HEK293 (cell line): ENCODE results near the gene TTC9C.
A peak's percentile ranks its signal among the peaks of the same experiment; 100 is the strongest.

ENCODE experiments used
- KLF10 ChIP-seq: fragments of 450-650 bp; IDR thresholded peaks from 2 replicates; pipeline ENCODE4 v1.5.1; 2018; ENCODE audit warnings: missing biosample characterization, mild to moderate bottlenecking, missing genetic modification characterization
- KLF16 ChIP-seq: fragments of 450-650 bp; formaldehyde crosslinking; IDR thresholded peaks from 2 replicates; pipeline ENCODE4 v1.5.1; 2017; ENCODE audit warnings: missing biosample characterization, missing genetic modification characterization
- TRIM28 ChIP-seq: IDR thresholded peaks from 2 replicates; pipeline ENCODE4 v1.6.1; 2011; ENCODE audit warnings: low read length, control low read depth, borderline replicate concordance
- ZBTB17 ChIP-seq: fragments of 450-650 bp; formaldehyde crosslinking; IDR thresholded peaks from 2 replicates; pipeline ENCODE4 v1.5.1; 2016; ENCODE audit warnings: missing biosample characterization, missing genetic modification characterization
- ZBTB7A ChIP-seq: fragments of 450-650 bp; formaldehyde crosslinking; IDR thresholded peaks from 2 replicates; pipeline ENCODE4 v1.5.1; 2016; ENCODE audit warnings: low read depth, missing biosample characterization, missing genetic modification characterization
- ZNF138 ChIP-seq: fragments of 450-650 bp; formaldehyde crosslinking; IDR thresholded peaks from 2 replicates; pipeline ENCODE4 v1.5.1; 2016; ENCODE audit warnings: missing biosample characterization, missing genetic modification characterization, borderline replicate concordance
- ZNF174 ChIP-seq: fragments of 450-650 bp; formaldehyde crosslinking; IDR thresholded peaks from 2 replicates; pipeline ENCODE4 v1.5.0; 2017; ENCODE audit warnings: missing biosample characterization, mild to moderate bottlenecking, missing genetic modification characterization
- ZNF416 ChIP-seq: fragments of 450-650 bp; formaldehyde crosslinking; IDR thresholded peaks from 2 replicates; pipeline ENCODE4 v1.5.1; 2016; ENCODE audit warnings: missing biosample characterization, missing genetic modification characterization
- ZNF629 ChIP-seq: fragments of 450-650 bp; formaldehyde crosslinking; IDR thresholded peaks from 2 replicates; pipeline ENCODE4 v1.5.1; 2017; ENCODE audit warnings: missing biosample characterization, missing genetic modification characterization
- ZNF776 ChIP-seq: fragments of 450-650 bp; formaldehyde crosslinking; IDR thresholded peaks from 2 replicates; pipeline ENCODE4 v1.5.0; 2017; ENCODE audit warnings: missing biosample characterization, missing genetic modification characterization, borderline replicate concordance
- TF ChIP-seq, protein P1 (sequence below): fragments of 450-650 bp; formaldehyde crosslinking; IDR thresholded peaks from 2 replicates; pipeline ENCODE4 v1.5.1; 2016; ENCODE audit warnings: missing biosample characterization, missing genetic modification characterization

- TF ChIP-seq, protein P1, sequence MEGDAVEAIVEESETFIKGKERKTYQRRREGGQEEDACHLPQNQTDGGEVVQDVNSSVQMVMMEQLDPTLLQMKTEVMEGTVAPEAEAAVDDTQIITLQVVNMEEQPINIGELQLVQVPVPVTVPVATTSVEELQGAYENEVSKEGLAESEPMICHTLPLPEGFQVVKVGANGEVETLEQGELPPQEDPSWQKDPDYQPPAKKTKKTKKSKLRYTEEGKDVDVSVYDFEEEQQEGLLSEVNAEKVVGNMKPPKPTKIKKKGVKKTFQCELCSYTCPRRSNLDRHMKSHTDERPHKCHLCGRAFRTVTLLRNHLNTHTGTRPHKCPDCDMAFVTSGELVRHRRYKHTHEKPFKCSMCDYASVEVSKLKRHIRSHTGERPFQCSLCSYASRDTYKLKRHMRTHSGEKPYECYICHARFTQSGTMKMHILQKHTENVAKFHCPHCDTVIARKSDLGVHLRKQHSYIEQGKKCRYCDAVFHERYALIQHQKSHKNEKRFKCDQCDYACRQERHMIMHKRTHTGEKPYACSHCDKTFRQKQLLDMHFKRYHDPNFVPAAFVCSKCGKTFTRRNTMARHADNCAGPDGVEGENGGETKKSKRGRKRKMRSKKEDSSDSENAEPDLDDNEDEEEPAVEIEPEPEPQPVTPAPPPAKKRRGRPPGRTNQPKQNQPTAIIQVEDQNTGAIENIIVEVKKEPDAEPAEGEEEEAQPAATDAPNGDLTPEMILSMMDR (tag by site-specific recombination) = no peak
- no peak for TF ChIP-seq ZNF138
- TF ChIP-seq ZBTB7A (tag by site-specific recombination) = no peak
- TF ChIP-seq ZNF416 (tag by site-specific recombination) = no peak
- peak; percentile 66 for TF ChIP-seq ZBTB17 (tag by site-specific recombination)
- TF ChIP-seq ZNF629 (tag by site-specific recombination) = no peak
- TF ChIP-seq TRIM28 = peak; percentile 41; the same call in 1 of the 2 replicates
- TF ChIP-seq ZNF174 (tag by site-specific recombination) = no peak
- TF ChIP-seq KLF16 (tag by site-specific recombination) = no peak
- TF ChIP-seq KLF10 = no peak
- no peak for TF ChIP-seq ZNF776 (tag by site-specific recombination)
Measured at GRCh38 chr11:62705880-62706849, 22.1 kb upstream of the TTC9C start.
